Measurements from ENCODE around the gene APLNR.

Gene APLNR

DNA sequence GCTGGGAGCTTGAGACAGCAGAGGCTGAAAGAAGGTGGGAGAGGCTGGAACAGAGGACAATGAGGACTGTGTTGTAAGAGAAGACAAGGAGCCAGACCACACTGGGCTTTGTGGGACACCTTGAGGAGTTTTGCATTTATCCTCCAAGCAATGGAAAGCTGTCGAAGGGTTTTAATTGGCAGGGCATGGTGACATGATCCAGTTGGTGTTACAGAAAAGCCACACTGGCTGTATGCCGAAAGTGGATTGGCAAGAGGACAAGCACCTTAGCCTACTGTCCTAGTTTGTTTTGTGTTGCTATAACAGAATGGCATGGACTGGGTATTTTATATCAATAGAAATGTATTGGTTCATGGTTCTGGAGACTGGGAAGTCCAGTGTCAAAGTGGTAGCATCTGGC lies 14.0 kb upstream of the APLNR start:
- no peak for DNase-seq

DNA sequence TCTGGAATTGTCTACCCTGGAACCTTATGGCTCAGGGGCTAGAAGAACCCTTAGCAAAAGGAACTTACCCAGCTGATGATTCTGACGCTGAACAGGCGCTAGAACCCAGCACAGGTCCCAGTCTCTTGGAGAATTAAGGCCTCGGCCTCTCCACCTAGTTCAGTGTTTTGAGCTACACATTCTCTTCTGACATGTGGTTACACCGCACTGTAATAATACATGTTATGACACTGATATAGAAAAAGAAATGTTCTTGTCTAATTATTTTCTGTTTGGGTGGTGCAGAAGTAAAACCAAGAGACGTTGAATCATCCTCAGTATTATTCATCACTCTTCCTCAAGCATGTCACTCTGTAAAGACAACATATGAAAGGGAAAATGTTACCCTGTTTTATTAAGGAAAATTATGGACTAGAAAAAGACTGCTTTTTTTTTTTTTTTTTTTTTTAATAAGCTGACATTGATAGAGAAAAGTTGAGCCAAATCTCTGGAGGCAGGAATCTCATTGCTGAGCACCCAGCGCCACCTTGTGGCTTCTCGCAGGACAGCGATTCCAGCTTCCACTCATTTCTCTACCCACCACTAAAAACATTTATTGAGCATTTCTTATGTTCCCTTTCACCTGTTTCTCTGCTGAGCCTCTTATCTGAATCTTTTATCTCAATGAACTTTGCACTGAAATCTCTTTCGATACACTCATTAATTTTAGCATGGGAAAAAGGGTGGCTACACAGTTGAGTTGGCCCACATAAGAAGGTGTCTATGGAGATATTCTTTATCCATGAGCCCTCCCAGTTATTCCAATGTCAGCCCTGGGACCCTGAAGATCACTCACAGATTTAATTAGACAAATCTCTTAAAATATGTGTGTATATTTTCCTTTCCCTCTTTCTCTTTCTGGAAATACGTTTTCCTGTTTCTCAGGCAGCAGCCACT lies 12.6 kb upstream of the APLNR start:
- peak; percentile 17 to 21 for DNase-seq

DNA sequence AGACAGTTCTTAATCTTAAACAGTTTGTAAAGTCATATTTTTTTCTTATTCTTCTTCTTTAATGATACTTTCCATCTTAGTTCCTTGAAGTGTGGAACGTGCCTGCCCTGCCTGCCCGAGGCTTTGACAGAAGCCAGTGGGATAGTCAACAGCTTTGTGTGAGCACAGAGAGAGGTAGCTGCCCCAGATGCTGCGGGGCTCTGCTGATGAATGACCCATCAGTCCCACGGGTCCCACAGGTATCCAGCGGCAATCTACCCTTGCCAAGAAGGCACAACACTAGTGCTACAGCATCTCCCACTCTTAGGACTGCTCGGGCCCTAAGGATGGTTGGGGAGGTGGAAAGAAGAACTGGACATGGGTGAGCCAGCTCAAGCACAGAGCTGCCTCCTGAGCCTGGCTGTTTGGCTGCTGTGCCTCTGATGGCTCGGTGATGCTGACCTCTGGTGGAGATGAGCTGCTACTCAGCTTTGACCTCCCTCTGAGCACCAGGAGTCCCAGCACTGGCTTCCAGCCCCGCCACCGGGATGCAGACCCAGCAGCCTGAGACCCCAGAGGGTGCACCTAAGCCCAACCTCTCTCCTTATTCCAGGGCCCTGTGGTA lies 11.8 kb upstream of the APLNR start:
- DNase-seq = no peak

DNA sequence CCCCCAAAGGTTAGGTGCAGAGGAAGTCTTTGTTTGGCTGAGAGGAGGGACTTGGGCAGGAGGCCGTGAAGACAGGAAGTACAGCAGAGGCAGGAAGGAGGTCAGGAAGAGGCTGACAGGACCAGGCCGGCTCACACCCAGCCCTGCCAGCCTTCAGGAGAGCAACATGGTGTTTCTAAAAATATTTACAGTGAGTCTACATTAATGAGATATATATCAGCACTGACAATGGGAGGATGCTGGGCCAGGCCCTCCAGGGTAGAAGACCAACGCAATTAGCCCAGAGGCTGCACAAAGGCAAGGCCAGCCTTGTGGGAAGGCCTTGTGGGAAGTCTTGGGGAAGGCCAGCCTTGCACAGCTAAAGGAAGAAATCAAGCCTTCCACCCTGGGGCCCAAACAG lies 7.9 kb upstream of the APLNR start:
- no peak for DNase-seq

DNA sequence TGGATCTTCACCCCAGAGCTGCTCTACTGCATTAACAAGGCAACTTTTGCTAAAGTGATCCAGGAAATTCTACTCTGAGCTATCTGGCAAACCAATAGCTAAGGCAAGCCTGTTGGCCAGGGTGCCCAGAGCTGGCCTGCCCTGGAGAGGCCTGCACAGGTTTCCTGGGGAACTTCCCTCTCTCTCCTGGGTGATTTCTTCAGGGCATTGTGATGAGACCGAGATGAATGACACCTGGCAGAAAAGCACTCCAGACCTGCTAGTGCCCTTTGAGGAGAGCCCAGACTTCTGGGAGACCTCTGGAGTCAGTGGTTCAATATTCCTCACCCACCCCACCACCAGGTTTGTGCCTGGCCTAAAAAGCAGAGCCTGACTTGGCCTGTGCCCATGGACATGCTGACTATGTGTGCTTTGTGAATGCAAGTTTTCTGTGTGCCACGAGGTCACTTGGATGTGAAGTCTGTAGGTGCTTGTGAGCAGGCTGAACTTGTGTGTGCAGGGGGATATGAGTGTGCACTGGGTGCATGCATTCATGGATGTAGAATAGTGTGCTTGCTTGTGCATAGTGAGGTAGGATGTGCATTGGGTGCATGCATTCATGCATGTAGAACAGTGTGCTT lies 4.4 kb upstream of the APLNR start:
- no peak for DNase-seq

DNA sequence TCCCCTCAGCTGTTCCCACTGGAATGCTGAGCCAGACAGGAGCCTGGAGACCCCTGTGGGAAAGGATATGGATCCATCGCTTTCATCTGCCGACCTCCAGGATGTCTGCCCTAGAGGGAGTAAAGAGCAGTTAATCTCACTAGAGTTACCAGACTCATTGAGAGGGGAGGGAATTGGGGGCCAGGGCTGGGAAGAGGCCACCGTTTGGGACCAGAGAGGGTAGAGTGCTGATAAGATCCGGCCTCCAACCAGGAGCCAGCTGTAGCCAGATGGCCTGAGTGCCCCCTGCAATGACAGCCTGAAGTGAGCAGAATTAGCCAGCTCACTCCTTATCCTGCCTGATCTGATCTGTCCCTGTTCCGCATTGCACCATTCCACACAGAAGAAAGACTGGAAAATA lies 3.7 kb upstream of the APLNR start:
- DNase-seq = no peak

DNA sequence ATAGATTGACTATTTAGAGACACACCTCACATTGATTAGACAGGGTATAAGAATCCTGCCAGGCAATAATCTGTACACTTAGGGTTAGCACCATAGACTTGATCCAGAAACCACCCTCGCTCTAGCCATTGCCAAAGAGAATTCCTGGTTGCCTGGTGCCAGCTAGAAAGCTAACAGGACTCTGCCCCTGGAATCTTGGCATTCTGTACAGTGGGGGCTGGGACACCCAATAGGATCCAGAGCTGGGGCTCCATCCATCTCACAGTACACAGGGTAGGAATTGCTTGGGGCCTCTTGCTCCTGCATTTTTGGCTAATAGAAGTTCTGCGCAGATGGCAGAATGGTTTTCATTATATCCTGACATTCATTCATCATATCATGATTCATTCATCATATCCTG lies 3.0 kb upstream of the APLNR start:
- no peak for DNase-seq

DNA sequence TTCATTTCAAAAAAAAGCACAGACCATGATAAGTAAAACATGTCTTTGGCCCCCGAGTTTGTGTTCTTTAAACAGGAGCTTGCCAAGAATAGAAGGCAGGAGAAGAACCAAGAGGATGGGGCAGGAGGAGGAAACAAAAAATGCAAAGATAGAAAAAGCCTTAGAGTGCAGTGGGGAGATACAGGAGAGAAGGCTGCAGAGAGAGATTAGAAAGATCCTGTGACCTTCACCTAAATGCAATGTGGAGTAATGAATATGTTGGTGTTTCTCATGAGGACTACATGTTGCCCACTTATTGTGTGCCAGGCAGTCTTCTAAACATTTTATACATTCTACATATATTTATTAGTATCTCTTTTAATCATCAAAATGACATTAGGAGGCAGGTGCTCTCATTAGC lies 2.3 kb upstream of the APLNR start:
- no peak for DNase-seq

DNA sequence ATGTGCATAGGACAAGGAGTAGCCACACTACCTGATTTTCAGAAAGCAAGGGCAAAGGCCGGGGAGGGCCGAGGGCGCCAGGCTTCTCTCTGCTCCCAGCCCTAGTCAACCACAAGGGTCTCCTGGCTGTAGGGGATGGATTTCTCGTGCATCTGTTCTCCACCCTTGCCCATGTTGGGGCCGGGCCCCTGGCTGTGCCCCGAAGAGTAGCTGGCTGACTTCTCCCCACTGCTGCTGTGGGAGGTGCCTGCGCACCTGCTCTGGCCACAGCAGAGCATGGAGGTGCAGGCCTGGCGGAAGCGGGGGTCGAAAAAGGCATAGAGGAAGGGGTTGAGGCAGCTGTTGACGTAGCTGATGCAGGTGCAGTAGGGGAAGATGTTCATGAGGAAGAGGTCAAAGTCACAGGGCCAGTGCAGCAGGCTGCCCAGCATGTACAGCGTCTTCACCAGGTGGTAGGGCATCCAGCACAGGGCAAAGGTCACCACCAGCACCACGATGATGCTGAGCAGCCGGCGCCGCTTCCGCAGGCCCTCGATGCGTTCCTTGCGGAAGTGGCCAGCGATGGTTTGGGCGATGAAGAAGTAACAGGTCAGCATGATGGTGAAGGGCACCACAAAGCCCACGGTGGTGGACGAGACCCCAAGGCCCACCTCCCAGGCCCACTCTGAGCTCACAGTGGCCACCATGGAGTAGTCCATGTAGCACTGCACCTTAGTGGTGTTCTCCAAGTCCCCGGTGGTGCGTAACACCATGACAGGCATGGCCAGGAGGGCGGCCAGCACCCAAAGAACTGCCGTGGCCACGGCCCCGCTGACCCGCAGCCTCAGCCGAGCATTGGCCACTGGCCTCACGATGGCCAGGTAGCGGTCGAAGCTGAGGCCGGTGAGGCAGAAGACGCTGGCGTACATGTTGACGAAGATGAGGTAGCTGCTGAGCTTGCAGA lies 1.0 kb downstream of the APLNR start:
- DNase-seq = no peak

DNA sequence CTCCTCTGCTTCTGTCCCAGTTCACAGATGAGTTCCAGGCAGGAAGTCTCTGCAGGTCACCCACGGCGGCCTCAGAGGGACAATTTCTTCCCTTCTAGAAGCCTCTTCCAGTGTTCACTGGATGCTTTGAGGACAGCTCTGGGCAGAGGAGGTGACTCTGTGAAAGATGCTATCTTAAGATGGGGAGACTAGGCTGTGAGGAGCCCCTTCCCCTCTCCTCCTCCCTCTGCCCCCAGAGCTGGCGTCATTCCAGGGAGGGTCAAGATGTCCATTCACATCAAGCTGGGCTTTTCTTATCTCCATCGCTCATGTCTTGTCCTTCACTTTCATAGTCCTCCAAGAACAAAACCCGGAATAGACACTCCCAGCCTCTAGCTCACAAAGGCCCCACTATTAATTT lies 3.3 kb downstream of the APLNR start:
- DNase-seq = no peak

DNA sequence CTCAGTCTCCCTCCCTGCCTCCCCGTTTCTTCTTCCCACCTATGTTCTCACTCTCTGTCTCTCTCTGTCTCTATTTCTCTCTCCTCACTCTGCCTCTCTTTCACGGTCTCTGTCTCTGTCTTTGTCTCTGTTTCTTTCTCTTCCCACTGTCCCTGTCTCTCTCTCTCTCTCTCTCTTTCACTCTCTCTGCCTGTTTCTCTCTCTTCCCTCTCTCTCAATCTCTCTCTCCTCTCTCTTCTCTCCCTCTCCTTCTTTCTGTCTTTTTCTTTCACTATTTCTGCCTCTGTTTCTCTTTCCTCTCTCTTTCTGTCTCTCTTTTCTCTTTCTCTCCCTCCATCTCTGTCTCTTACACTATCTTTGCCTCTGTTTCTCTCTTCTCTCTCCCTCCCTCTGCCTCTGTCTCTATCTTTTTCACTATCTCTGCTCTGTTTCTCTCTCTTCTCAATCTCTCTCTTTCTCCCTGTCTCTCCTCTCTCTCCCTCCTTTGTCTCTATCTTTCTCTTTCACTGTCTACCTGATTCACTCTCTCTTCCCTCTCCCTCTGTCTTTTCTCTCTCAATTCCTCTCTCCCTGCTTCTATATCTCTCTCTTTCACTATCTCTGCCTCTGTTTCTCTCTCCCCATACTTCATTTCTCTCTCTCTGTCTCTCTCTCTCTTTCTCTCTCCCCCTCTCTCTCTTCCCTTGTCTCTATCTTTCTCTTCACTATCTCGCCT lies 5.4 kb downstream of the APLNR start:
- no peak for DNase-seq

DNA sequence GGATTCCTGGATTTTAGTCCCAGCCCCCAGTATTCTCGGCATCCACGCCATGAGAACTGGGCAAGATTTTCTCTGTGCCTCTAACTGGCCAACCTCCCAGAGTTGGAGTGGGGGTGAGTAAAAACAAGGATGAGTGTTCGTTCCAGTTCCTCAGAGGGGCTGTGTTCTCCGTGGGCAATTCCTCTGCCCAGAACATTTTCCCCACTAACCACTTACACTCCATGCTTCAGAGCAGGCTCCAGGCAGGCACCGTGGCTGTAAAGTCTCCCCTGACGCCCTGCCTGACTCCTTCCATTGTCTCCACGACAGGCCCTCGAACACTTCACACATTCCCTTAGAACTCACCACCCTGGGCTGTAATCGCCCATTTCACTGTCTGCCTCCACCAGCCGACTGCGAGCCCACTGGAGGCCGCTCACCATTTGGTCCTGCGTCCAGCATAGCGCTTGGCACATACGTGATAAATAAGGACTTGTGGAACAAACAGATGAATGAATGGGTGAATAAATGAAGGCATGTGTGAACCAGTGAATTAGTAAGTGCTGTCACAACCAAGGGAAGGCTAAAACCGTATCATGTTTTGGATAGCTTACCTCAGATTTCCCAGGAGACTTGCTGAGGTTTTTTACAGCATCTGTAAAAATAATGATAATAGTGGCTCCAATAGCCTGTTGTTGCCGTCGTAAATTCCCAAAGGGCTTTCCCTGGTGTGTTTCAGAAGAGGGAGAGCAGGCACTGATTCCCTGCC lies 6.1 kb downstream of the APLNR start:
- DNase-seq = no peak

DNA sequence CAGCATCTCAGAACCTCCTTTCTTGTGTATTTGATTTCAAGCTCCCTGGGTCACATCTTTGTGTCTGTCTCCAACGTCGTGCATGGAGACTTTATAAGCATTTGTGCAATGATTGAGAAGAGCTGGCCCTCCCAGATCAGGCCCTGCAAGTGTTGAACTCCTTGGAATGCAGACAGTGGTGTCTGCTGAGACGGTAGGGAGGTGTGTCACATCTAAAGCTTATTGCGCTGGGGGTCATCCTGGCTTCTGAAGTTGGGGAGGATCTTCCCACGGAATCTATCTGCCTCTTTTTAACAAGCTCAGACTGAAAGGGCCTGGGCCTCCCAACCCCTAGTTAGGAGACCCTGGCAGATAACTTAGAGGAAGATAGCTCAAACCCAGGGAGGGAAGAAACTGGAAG lies 6.7 kb downstream of the APLNR start:
- DNase-seq = no peak

DNA sequence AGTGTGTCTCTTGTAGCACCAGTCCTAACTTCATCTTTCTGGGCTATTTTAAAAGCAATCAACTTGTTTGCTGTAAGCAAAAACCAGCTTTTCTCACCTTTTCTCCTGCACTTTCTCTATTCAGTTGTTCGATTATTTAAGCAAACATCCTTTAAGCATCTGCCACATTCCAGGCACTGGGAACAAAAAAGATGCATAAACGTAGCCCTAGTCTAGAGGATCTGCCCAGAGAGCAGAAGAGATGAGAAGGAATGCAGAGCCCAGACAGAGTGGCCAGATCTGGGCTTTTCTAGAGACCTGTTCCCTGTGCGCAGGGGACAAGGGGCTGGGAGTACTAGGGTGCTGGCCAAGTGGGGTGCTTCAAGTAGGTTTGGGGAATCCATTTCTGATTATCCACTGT lies 8.4 kb downstream of the APLNR start:
- DNase-seq = no peak

DNA sequence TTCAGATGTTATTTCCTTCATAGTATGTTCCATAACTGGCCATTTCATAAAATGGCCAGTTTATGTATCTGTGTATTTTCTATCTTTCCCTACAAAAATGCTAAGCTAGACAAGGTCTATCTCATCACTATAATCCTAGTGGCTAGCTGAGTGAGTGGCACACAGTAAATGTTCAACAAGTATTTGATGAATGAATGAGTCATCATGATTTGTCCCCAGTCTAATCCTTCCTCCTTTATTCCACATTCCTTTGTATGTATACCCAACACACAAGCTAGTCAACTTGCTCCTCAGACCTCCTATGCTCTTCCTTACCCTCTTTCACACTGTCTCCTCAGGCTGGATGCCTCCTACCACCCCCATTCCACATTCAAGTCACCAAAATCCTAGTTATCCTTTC lies 12.5 kb downstream of the APLNR start:
- no peak for DNase-seq

DNA sequence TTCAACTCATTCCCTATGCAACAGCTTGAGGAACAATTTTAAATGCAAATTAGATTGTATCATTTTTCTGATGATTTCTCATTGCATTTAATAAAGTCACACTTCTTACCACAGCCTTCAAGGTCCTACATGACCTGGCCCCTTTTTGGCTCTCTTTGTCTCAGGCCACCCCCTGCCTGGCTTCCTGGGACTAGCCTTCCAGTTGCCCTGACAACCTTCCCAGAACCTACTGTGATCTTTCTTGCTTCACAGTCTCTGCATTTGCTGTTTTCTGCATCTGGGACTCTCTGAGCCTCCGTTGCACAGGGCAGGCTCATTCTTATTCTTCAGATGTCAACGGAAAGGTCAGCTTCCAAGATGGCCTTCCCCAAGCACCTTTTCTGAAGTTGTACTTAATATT lies 12.9 kb downstream of the APLNR start:
- DNase-seq = no peak

DNA sequence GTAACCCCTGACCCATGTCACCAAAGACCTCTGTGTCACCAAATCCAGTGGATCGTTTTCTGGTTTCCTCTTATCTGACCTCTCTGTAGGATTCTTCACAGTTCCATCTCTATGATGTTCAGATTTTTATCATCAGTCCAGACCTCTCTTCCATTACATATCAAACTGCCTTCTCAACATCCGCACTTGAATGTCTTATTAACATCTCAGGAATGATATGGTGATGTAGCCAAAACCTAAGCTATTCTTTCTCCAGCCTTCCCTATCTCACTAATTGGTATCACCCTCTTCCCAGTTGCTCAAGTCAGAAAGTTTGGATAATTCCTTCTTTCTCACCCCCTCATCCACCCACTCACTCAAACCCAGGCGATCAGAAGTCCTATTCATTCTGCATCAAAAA lies 13.4 kb downstream of the APLNR start:
- DNase-seq = no peak

DNA sequence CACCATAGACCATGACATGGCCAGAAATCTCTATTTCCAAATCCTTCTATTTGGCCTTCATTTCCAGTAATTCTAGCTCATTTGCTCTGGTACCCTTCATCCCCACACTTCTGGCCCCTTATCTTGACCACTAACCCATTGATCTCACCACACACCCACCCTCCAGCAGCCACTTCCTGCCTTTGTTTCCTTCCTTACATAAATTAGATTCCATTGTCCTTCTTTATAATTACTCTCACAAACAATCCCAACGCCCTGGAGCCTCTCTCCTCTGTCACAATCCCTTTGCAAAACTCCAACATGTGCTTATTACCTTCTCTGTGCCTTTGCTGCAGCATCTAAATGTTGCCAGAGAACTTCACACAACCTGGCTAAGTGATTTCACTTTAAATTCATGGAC lies 14.8 kb downstream of the APLNR start:
- DNase-seq = no peak

DNA sequence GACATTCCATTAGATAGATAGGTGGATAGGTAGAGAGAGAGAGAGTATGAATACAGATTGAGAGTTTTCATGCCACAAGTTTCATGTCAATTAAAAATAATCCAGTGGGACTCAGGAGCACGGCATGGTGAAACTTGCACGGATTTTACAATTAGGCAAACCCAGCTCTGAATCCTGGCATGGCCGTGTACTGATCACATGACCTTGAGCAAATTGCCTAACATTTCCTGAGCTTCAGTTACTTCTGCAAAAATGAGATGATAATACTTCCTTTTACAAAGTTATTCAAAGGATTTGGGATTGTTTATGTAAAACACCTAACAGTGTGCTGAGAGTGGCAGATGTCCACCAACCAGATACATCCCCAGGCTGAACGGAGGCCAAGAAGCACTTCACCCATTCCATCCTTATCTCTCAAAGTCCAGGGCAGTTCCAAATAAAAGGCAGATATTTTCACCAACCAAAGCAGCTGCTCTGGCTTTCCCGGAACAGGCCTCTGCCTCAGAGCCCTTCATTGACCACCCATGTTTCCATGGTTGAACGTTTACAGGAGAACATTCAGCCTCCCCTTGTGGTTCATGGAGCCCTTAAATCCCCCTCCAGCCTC lies 17.9 kb downstream of the APLNR start:
- DNase-seq = no peak

DNA sequence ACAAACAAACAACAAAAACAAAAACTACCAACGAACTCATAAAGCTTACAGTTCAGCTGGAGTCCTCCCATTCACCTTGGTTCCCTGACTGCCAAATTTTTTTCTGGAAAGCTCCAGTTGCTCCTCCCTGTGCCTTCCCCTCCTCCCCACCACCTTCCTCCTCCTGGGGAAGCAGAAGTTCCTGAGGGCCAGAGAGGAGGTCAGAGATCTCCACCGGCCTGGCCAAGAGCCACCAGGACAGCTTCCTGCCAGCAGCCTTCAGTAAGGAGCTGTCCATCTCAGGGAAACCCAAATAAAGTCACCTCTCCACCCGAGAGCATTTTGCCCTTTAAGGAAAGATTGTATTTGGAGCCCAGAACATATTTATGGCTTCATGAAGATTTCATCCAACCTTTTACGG lies 20.0 kb downstream of the APLNR start:
- no peak for DNase-seq

DNA sequence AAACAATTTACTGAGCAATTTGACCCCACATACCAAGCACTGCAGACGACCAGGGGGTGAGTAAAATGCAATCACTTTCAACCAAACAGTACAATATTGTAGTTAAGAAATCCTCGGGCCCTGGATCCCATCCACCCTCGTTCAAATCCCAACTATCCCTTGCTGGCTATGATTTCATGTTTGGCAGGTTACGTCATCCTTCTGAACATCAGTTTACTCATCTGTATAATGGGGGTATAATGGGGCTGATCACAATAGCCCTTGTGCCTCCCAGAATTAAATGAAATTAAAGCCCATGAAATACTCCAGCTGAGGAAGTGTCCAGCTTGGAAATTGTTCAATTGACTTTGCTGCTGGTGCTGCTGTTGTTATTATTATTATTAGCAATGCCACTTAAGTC lies 20.6 kb downstream of the APLNR start:
- DNase-seq = no peak
